Gastrocnemius medialis (tissue), 4 donors: Measurements from ENCODE around the gene FHL3.

Source experiments
- POLR2A ChIP-seq, 2 donors: fragments of 450-650 bp; IDR thresholded peaks; one replicate each; pipeline ENCODE4 v1.6.1; 2017; ENCODE audit warnings: antibody characterized with exemption in 2 of 2, mild to moderate bottlenecking in 2 of 2, moderate library complexity in 2 of 2
- TF ChIP-seq, protein P1 (sequence below), 5 experiments: fragments of 450-650 bp in 3 of 5; fragments of 200-600 bp in 2 of 5; sonication (generic) in 2 of 5; IDR thresholded peaks in 4 of 5; conservative IDR thresholded peaks in 1 of 5; 1 replicate in 4 of 5; 2 replicates in 1 of 5; pipeline ENCODE4 v1.5.1; 2016 to 2019; ENCODE audit warnings: antibody characterized with exemption in 5 of 5, mild to moderate bottlenecking in 3 of 5, moderate library complexity in 3 of 5

- TF ChIP-seq, protein P1, sequence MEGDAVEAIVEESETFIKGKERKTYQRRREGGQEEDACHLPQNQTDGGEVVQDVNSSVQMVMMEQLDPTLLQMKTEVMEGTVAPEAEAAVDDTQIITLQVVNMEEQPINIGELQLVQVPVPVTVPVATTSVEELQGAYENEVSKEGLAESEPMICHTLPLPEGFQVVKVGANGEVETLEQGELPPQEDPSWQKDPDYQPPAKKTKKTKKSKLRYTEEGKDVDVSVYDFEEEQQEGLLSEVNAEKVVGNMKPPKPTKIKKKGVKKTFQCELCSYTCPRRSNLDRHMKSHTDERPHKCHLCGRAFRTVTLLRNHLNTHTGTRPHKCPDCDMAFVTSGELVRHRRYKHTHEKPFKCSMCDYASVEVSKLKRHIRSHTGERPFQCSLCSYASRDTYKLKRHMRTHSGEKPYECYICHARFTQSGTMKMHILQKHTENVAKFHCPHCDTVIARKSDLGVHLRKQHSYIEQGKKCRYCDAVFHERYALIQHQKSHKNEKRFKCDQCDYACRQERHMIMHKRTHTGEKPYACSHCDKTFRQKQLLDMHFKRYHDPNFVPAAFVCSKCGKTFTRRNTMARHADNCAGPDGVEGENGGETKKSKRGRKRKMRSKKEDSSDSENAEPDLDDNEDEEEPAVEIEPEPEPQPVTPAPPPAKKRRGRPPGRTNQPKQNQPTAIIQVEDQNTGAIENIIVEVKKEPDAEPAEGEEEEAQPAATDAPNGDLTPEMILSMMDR (IDR thresholded peaks at IDR 0.05 in 4 of 5, conservative IDR thresholded peaks at IDR 0.05 in 1 of 5): no peak
- TF ChIP-seq POLR2A (IDR thresholded peaks at IDR 0.05): no peak
These were observed 7.8 kb downstream of the FHL3 start for GRCh38 chr1:37997256-37998088.
